OCI-LY7 (cell line): ENCODE results near the gene C3orf18.

ENCODE experiments used
- EZH2phosphoT487 ChIP-seq: fragments of 200-600 bp; sonication (generic); IDR thresholded peaks from 2 replicates; pipeline ENCODE4 v1.6.1; 2018; ENCODE audit warnings: low read depth, borderline replicate concordance, mild to moderate bottlenecking, mixed run types, antibody characterized with exemption, low read length, moderate library complexity, mixed read lengths
- TF ChIP-seq, protein P1 (sequence below): fragments of 200-600 bp; sonication (generic); conservative IDR thresholded peaks from 2 replicates; pipeline ENCODE4 v1.5.1; 2014; ENCODE audit warnings: mild to moderate bottlenecking, antibody characterized with exemption, low read length, moderate library complexity, mixed read lengths

GRCh38 chr3:50559702-50560101, 7.8 kb downstream of the C3orf18 start:
- TF ChIP-seq, protein P1, sequence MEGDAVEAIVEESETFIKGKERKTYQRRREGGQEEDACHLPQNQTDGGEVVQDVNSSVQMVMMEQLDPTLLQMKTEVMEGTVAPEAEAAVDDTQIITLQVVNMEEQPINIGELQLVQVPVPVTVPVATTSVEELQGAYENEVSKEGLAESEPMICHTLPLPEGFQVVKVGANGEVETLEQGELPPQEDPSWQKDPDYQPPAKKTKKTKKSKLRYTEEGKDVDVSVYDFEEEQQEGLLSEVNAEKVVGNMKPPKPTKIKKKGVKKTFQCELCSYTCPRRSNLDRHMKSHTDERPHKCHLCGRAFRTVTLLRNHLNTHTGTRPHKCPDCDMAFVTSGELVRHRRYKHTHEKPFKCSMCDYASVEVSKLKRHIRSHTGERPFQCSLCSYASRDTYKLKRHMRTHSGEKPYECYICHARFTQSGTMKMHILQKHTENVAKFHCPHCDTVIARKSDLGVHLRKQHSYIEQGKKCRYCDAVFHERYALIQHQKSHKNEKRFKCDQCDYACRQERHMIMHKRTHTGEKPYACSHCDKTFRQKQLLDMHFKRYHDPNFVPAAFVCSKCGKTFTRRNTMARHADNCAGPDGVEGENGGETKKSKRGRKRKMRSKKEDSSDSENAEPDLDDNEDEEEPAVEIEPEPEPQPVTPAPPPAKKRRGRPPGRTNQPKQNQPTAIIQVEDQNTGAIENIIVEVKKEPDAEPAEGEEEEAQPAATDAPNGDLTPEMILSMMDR: no peak
- no peak for TF ChIP-seq EZH2phosphoT487
